K562 (cell line): ENCODE results near the gene CCNB1IP1. TPM values are rescaled to one million over a fixed set of nuclear protein-coding genes. Genes with fewer than 3 reads are reported as not detected.

Experiments
- ATAC-seq: fragments of 200-7000 bp; cut with Tn5 transposase; 3 replicates; pipeline ENCODE4 v1.9.1; 2020; ENCODE audit warnings: moderate library complexity
- BruUV-seq: library from RNA; stranded (reverse); fragments of 400-500 nt; replicated peaks from 2 replicates; lab custom pipeline; 2021; lab: Mats Ljungman, UMichigan
- CTCF ChIA-PET: fragments of 300-600 bp; formaldehyde crosslinking; extraction: SDS; loops from one replicate; lab custom pipeline; 2021; ENCODE audit warnings: low intra/inter-chr PET ratio; lab: Yijun Ruan, JAX
- POLR2A ChIA-PET: fragments of 300-600, 350-650 bp; sonication (Branson Sonifier 250); formaldehyde crosslinking; extraction: SDS; loops from one replicate; lab custom pipeline; 2021; ENCODE audit warnings: antibody characterized with exemption, inconsistent platforms; lab: Yijun Ruan, JAX
- DNase-seq, 4 experiments: peaks; one replicate each; pipeline versions ENCODE4 v3.0.0 to v3.0.0-alpha.2; 2011 to 2018; ENCODE audit warnings: low spot score in 3 of 4, mixed read lengths in 3 of 4; ENCODE audit errors: extremely low read depth in 1 of 4
- FAIRE-seq: peaks from 2 replicates; lab custom pipeline; 2011; peaks lifted over from hg19 to GRCh38; lab: Jason Lieb, UNC
- H2AFZ ChIP-seq: 2 replicates; pipeline ENCODE4 v1.6.0; 2011; ENCODE audit warnings: low read depth, low read length, control low read depth, inconsistent platforms
- H3K27ac ChIP-seq: fragments of 200-600 bp; 3 replicates; pipeline ENCODE4 v1.8.0; 2011; ENCODE audit warnings: low read depth, mild to moderate bottlenecking, control low read depth, inconsistent platforms, low read length, moderate library complexity, mixed read lengths; ENCODE audit errors: extremely low read depth
- H3K27me3 ChIP-seq, 2 experiments: fragments of 300-600 bp in 1 of 2; 2 replicates in 1 of 2; 3 replicates in 1 of 2; pipeline versions ENCODE4 v1.6.0 to v1.8.0; 2011; ENCODE audit warnings: inconsistent platforms in 2 of 2, low read length in 2 of 2, mild to moderate bottlenecking in 1 of 2, mixed read lengths in 1 of 2, moderate library complexity in 1 of 2; ENCODE audit not compliant: control insufficient read depth in 2 of 2, insufficient read depth in 2 of 2
- H3K36me3 ChIP-seq: fragments of 300-600 bp; 3 replicates; pipeline ENCODE4 v1.8.0; 2011; ENCODE audit warnings: mild to moderate bottlenecking, low read length, inconsistent platforms; ENCODE audit not compliant: control insufficient read depth, insufficient read depth
- H3K4me1 ChIP-seq, 2 experiments: fragments of 200-600 bp in 1 of 2; replicated peaks in 1 of 2; 2 replicates in 1 of 2; 3 replicates in 1 of 2; pipeline versions ENCODE4 v1.5.1 to v1.8.0; 2011; ENCODE audit warnings: inconsistent platforms in 2 of 2, low read length in 2 of 2, mild to moderate bottlenecking in 1 of 2, mixed read lengths in 1 of 2, moderate library complexity in 1 of 2; ENCODE audit not compliant: control insufficient read depth in 2 of 2, insufficient read depth in 2 of 2
- H3K4me2 ChIP-seq: 2 replicates; pipeline ENCODE4 v1.6.1; 2011; ENCODE audit warnings: low read length, control low read depth, inconsistent platforms, mixed read lengths; ENCODE audit not compliant: insufficient read depth
- H3K4me3 ChIP-seq: fragments of 200-600 bp; sonication (generic), shearing (Covaris generic); 2 replicates; pipeline ENCODE4 v1.5.1; 2016; ENCODE audit warnings: control low read depth, inconsistent platforms
- H3K79me2 ChIP-seq: fragments of 200-600 bp; 3 replicates; pipeline ENCODE4 v1.8.0; 2011; ENCODE audit warnings: low read length, inconsistent platforms; ENCODE audit not compliant: control insufficient read depth, insufficient read depth
- H3K9ac ChIP-seq, 2 experiments: 2 replicates each; pipeline versions ENCODE4 v1.6.0 to v1.6.1; 2011; ENCODE audit warnings: low read depth in 2 of 2, low read length in 2 of 2, control low read depth in 1 of 2, inconsistent platforms in 1 of 2, mild to moderate bottlenecking in 1 of 2, mixed read lengths in 1 of 2; ENCODE audit not compliant: insufficient read depth in 1 of 2
- H3K9me1 ChIP-seq: one replicate; pipeline ENCODE4 v1.6.0; 2011; ENCODE audit warnings: inconsistent platforms, mild to moderate bottlenecking, low read length, moderate library complexity; ENCODE audit not compliant: control insufficient read depth, insufficient read depth
- H3K9me3 ChIP-seq: replicated peaks from 2 replicates; pipeline ENCODE4 v1.5.1; 2011; ENCODE audit warnings: low read depth, low read length, inconsistent platforms; ENCODE audit not compliant: control insufficient read depth, insufficient read depth
- H4K20me1 ChIP-seq: replicated peaks from 2 replicates; pipeline ENCODE4 v1.6.1; 2011; ENCODE audit warnings: low read length, inconsistent platforms, mixed read lengths; ENCODE audit not compliant: control insufficient read depth, insufficient read depth
- CHD7 ChIP-seq: fragments of 200-600 bp; sonication (generic); IDR thresholded peaks from one replicate; pipeline ENCODE4 v1.6.1; 2012; ENCODE audit warnings: mild to moderate bottlenecking, low read depth, low read length, inconsistent platforms
- PPARD ChIP-seq: fragments of 250-450 bp; sonication (Bioruptor Pico); IDR thresholded peaks from 2 replicates; pipeline ENCODE4 v1.8.0; 2022; ENCODE audit warnings: inconsistent platforms, mild to moderate bottlenecking, moderate library complexity
- TBP ChIP-seq: optimal IDR thresholded peaks from 2 replicates; pipeline ENCODE3; 2011; ENCODE audit warnings: low read depth, low read length, improper control_type of control experiment
- THAP12 ChIP-seq: fragments of 250-450 bp; sonication (Bioruptor Pico); IDR thresholded peaks from 2 replicates; pipeline ENCODE4 v1.9.0; 2021; ENCODE audit warnings: mild to moderate bottlenecking, inconsistent platforms
- ZBTB17 ChIP-seq: fragments of 450-650 bp; formaldehyde crosslinking; IDR thresholded peaks from 2 replicates; pipeline ENCODE4 v1.4.0; 2020; ENCODE audit warnings: mild to moderate bottlenecking
- ZNF76 ChIP-seq: fragments of 250-450 bp; sonication (Bioruptor Pico); IDR thresholded peaks from 2 replicates; pipeline ENCODE4 v1.4.0; 2020; ENCODE audit warnings: mild to moderate bottlenecking, moderate library complexity, borderline replicate concordance
- ZNF785 ChIP-seq: fragments of 250-450 bp; sonication (Bioruptor Pico); IDR thresholded peaks from 2 replicates; pipeline ENCODE4 v1.4.0; 2020; ENCODE audit warnings: mild to moderate bottlenecking
- WGBS: fragments of 100-300 bp; shearing (Covaris generic); methylation state at CpG from one replicate; pipeline ENCODE4 v1.1.6; 2016; ENCODE audit warnings: low coverage, mixed read lengths; ENCODE audit not compliant: insufficient coverage; ENCODE audit errors: missing lambda C conversion rate; 5-methylcytosine and 5-hydroxymethylcytosine counted together
- in situ Hi-C: fragments of 300-500 bp; cut with MboI; formaldehyde crosslinking; loops from 4 replicates; pipeline ENCODE4 v1.15.0; 2018; ENCODE audit warnings: inconsistent platforms, mixed read lengths
- intact Hi-C: fragments of 100-400 bp; cut with micrococcal nuclease; formaldehyde crosslinking; loops from 2 replicates; pipeline ENCODE4 v1.14.2; 2022
- polyA plus RNA-seq, 8 experiments: library from polyadenylated mRNA; depleted of rRNA in 4 of 8; stranded (reverse) in 5 of 8; unstranded in 3 of 8; fragments of >200 nt; fragmentation: Nextera tagmentation in 2 of 8; fragmentation: Illumina TruSeq in 1 of 8; extraction: Ambion mirVana in 2 of 8; extraction: Trizol in 1 of 8; gene quantifications; 2 replicates each; pipeline versions ENCODE4 v1.2.1 to v1.2.3, GENCODE V29; 2011 to 2014; ENCODE audit warnings: inconsistent platforms in 1 of 8, missing spikeins in 1 of 8
- total RNA-seq, 7 experiments: library from RNA; depleted of rRNA in 6 of 7; stranded (reverse); fragments of >200 nt in 6 of 7; fragmentation: Illumina TruSeq in 2 of 7; extraction: Trizol in 2 of 7; gene quantifications; 2 replicates each; pipeline versions ENCODE4 v1.2.1 to v1.2.3, GENCODE V29; 2011 to 2021; ENCODE audit warnings: low replicate concordance in 1 of 7

Gene CCNB1IP1
- total and polyA plus RNA-seq, 9 of the 15 experiments (the other 6 are each of a cell fraction or from before 2014, with no cell fraction given) = 51.8 to 152 (median 81.0) TPM

- Histone ChIP-seq H3K9me1 (no peaks in the 10 kb centered on the region), H3K79me2 (peaks cover 16% of the 10 kb centered on the region), H3K27me3 (no peaks in the 10 kb centered on the region), H2AFZ (peak within 1 kb of the TSS; percentile 94), H3K4me3 (peak within 1 kb of the TSS; percentile 68), H3K9me3 (no peaks in the 10 kb centered on the region), H3K4me1 (peaks cover 0 to 4% of the 10 kb centered on the region in 2 experiments; a peak in 2 of 5 replicates), H4K20me1 (no peaks in the 10 kb centered on the region), H3K9ac (peak within 1 kb of the TSS; percentile 89 to 95), H3K27ac (peak within 1 kb of the TSS; percentile 90), H3K36me3 (peaks cover 28% of the 10 kb centered on the region), H3K4me2 (peak within 1 kb of the TSS; percentile 82)
- CTCF ChIA-PET = interaction anchor here (1.3 kb wide), 1 partner anchor 11 kb away, joined by 4 read pairs; the partner anchor contains the start of gene CCNB1IP1
- DNase-seq (peak; percentile 85 to 97 (median 89)), FAIRE-seq (peak; percentile 99), ATAC-seq (peak; percentile 96)
- 1% methylated on average over 20 of the region's 50 CpGs for WGBS
- BruUV-seq = TSS peak; percentile 99
- POLR2A ChIA-PET = interaction anchor here (0.6 to 2.8 kb wide), 12 partner anchors 11 to 428 kb away, joined by 3 to 19 read pairs (median 4); partner anchors contain the start of genes APEX1, OSGEP, PIP4P1 and PNP
- intact Hi-C loops = loop anchor here (1.0 to 5.0 kb wide), 4 partner anchors 13 to 339 kb away; partner anchors contain the start of genes RNASE4 and TEP1
- in situ Hi-C loops = no loop called here
- TF ChIP-seq TBP (peak; percentile 99), ZBTB17 (CRISPR knock-in tag) (no peak), PPARD (no peak), THAP12 (CRISPR knock-in tag) (peak; percentile 35; the same call in 1 of the 2 replicates), CHD7 (no peak), ZNF76 (CRISPR knock-in tag) (0 out of 2 replicates have a peak, but pooled peaks have one; percentile 35), ZNF785 (CRISPR knock-in tag) (no peak)
Observed at GRCh38 chr14:20343092-20343861, 10.2 kb upstream of the CCNB1IP1 start, which contains the start of gene PARP2. TSS of gene PARP2 (plus strand) at chr14:20343635. CDS start at chr14:20343642, 7 bp downstream.
